Type B pancreatic cell (in vitro differentiated cells): Measurements from ENCODE around the gene VEGFB. TPM values are rescaled to one million over a fixed set of nuclear protein-coding genes. Genes with fewer than 3 reads are reported as not detected.

ENCODE experiments used
- DNase-seq: peaks from one replicate; pipeline ENCODE4 v3.0.0; 2021; ENCODE audit warnings: mixed read lengths; ENCODE audit not compliant: unreplicated experiment; ENCODE audit errors: extremely low spot score
- H3K27ac Mint-ChIP-seq: 2 replicates; pipeline ENCODE4 v1.8.0; 2021; ENCODE audit warnings: mild to moderate bottlenecking, mixed read lengths
- H3K27me3 Mint-ChIP-seq: 2 replicates; pipeline ENCODE4 v1.8.0; 2021; ENCODE audit warnings: mixed read lengths
- H3K36me3 Mint-ChIP-seq: 2 replicates; pipeline ENCODE4 v1.8.0; 2021; ENCODE audit warnings: mixed read lengths
- H3K4me1 Mint-ChIP-seq: one replicate; pipeline ENCODE4 v1.8.0; 2021; ENCODE audit warnings: mixed read lengths; ENCODE audit not compliant: unreplicated experiment
- H3K4me3 Mint-ChIP-seq: 2 replicates; pipeline ENCODE4 v1.8.0; 2021; ENCODE audit warnings: mild to moderate bottlenecking, mixed read lengths
- H3K9me3 Mint-ChIP-seq: 2 replicates; pipeline ENCODE4 v1.8.0; 2021; ENCODE audit warnings: mixed read lengths
- CTCF ChIP-seq: fragments of 200-600 bp; sonication (generic); conservative IDR thresholded peaks from 2 replicates; pipeline ENCODE4 v1.5.0; 2021; ENCODE audit warnings: antibody characterized with exemption, mild to moderate bottlenecking
- total RNA-seq: library from RNA; stranded (reverse); gene quantifications from 2 replicates; pipeline ENCODE4 v1.2.1, GENCODE V29; 2021; ENCODE audit warnings: low replicate concordance

Gene VEGFB
- total RNA-seq, 1 donor from 2014 or later = 66.3 TPM

GRCh38 chr11:64260147-64260708 is 25.8 kb downstream of the VEGFB start:
- Mint-ChIP-seq H3K9me3 (no peaks in the 10 kb centered on the region), H3K4me1 (no peaks in the 10 kb centered on the region), H3K36me3 (peaks cover 11% of the 10 kb centered on the region)

DNA sequence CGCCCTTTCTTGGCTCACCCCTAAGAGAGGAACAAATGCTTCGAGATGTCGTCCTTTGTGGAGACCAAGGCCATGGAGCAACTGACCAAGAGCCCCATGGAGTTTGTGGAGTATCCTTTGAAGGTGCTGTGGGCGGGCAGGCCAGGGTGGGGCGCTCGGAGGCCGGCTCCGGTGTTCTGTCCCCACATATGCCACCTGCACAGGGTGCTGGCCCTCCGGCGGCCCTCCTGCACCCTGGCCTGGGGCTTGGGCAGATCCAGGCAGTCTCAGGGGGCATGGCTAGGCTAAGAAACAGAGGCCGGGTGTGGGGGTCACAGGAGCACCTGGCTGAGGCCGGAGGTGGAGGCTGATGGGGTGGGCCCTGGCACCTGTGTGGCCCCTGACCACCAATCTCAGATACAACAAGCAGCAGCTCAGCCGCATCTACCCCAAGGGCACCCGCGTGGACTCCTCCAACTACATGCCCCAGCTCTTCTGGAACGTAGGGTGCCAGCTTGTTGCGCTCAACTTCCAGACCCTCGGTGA is 27.2 kb downstream of the VEGFB start:
- TF ChIP-seq CTCF = no peak
- Mint-ChIP-seq H3K36me3 (peaks cover 11% of the 10 kb centered on the region), H3K9me3 (no peaks in the 10 kb centered on the region), H3K4me1 (no peaks in the 10 kb centered on the region), H3K27me3 (no peaks in the 10 kb centered on the region), H3K27ac (no peak overlapping the region), H3K4me3 (no peak overlapping the region)
- DNase-seq = no peak

More at GRCh38 chr11:64260147-64260708, 25.8 kb downstream of the VEGFB start:
- Mint-ChIP-seq H3K27ac (no peak overlapping the region), H3K4me3 (no peak overlapping the region), H3K27me3 (no peaks in the 10 kb centered on the region)
- TF ChIP-seq CTCF = no peak
- DNase-seq = no peak

- no peak overlapping the region for H3K4me3 Mint-ChIP-seq
- H3K27ac Mint-ChIP-seq = no peak overlapping the region
- no peaks in the 10 kb centered on the region for H3K9me3 Mint-ChIP-seq
- no peak for DNase-seq
- TF ChIP-seq CTCF = no peak
- no peaks in the 10 kb centered on the region for H3K4me1 Mint-ChIP-seq
- H3K36me3 Mint-ChIP-seq = peaks cover 11% of the 10 kb centered on the region
- H3K27me3 Mint-ChIP-seq = no peaks in the 10 kb centered on the region
These were observed 28.1 kb downstream of the VEGFB start for GRCh38 chr11:64262271-64263002.

DNA sequence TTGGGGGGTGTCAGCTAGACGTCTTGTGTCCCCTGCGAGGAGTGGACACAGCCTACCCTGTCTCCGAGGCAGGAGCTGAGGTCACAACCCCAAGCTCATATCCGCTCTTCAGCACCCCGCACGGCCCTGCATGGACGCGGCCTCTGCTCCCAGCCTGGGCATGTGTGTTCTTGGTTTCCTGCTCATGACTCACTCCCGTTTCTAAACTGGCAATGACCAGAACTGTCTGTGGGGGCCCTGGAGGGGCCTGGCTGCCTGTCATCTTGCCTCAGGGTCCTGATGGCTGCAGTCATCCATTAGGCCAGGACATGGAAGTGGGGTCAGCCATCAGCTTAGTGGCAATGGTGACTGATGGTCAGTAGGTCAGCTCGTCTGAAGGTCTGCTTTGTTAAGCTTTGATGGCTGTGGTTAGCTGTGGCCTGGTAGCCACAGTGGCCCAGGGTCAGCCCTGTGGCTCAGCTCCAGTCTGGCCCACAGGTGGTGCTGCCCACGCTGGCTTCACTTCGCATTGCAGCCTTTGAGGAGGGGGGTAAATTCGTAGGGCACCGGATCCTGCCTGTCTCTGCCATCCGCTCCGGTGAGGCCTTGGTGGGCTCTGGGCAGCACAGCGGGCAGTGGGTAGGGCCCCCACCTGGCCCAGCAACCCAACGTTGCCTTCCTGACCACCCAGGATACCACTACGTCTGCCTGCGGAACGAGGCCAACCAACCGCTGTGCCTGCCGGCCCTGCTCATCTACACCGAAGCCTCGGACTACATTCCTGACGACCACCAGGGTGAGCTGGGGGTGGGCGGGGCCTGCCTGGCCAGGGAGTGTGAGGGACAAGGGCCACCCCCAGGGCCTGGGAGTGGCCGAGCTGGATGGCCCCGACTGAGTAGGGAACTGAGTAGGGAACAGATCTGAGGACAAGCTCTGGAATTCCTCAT is 28.9 kb downstream of the VEGFB start:
- Mint-ChIP-seq H3K27ac (no peak overlapping the region), H3K9me3 (no peaks in the 10 kb centered on the region), H3K27me3 (no peaks in the 10 kb centered on the region), H3K4me3 (no peak overlapping the region), H3K36me3 (peaks cover 11% of the 10 kb centered on the region), H3K4me1 (peaks cover 4% of the 10 kb centered on the region)
- no peak for DNase-seq
- TF ChIP-seq CTCF = no peak

DNA sequence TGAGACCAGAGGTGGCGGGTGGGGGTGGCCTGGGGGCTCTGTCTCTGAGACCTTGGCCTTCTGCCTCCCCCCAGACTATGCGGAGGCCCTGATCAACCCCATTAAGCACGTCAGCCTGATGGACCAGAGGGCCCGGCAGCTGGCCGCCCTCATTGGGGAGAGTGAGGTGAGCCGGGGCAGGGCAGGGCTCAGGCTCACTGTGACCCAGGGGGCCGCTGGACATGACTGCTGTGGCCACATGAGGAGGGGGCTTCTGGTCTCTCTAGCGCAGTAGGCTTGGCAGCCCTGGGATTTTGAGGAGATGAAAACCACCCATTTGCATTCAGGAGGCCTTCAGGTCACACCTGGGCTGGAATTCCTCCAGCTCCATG is 29.5 kb downstream of the VEGFB start:
- Mint-ChIP-seq H3K27ac (peak overlapping the region; percentile 43), H3K4me3 (no peak overlapping the region), H3K27me3 (no peaks in the 10 kb centered on the region), H3K4me1 (peaks cover 8% of the 10 kb centered on the region), H3K9me3 (no peaks in the 10 kb centered on the region), H3K36me3 (peaks cover 14% of the 10 kb centered on the region)
- no peak for TF ChIP-seq CTCF
- DNase-seq = no peak
